ENCODE measurements around the gene SYT9. TPM values are rescaled to one million over a fixed set of nuclear protein-coding genes. Genes with fewer than 3 reads are reported as not detected.

Gene SYT9
- not detected for polyA plus RNA-seq

GRCh38 chr11:7251836-7252682 lies at the start of gene SYT9:
Gene SYT9, plus strand, starts transcription at chr11:7251904. Its CDS starts 283 bp downstream, at chr11:7252187.
- H3K27me3 Mint-ChIP-seq (ENCODE audit: low read depth in 3 of 3): peaks cover 8 to 23% (median 8%) of the 10 kb centered on the region in 3 donors
- H3K4me1 Mint-ChIP-seq: no peaks in the 10 kb centered on the region
- DNase-seq: no peak
- H3K27ac Mint-ChIP-seq: no peak within 1 kb of the TSS
- no peaks in the 10 kb centered on the region for H3K36me3 Mint-ChIP-seq
- no peak within 1 kb of the TSS for H3K4me3 Mint-ChIP-seq
- H3K9me3 Mint-ChIP-seq: peaks cover 0 to 7% (median 0%) of the 10 kb centered on the region in 6 donors

- no peak for DNase-seq
- Mint-ChIP-seq H3K27me3 (ENCODE audit: low read depth in 3 of 3) (peaks cover 0 to 5% (median 2%) of the 10 kb centered on the region in 3 donors), H3K27ac (no peak overlapping the region), H3K9me3 (peaks cover 0 to 5% (median 0%) of the 10 kb centered on the region in 6 donors), H3K4me3 (no peak overlapping the region), H3K36me3 (no peaks in the 10 kb centered on the region), H3K4me1 (no peaks in the 10 kb centered on the region)
These were observed 49.3 kb upstream of the SYT9 start for GRCh38 chr11:7202412-7202811.

GRCh38 chr11:7204778-7205177 lies 46.9 kb upstream of the SYT9 start:
- no peak for DNase-seq
- H3K9me3 Mint-ChIP-seq: peaks cover 0 to 5% (median 0%) of the 10 kb centered on the region in 6 donors
- no peak overlapping the region for H3K4me3 Mint-ChIP-seq
- H3K36me3 Mint-ChIP-seq: no peaks in the 10 kb centered on the region
- peaks cover 0 to 4% (median 2%) of the 10 kb centered on the region in 3 donors for H3K27me3 Mint-ChIP-seq (ENCODE audit: low read depth in 3 of 3)
- no peaks in the 10 kb centered on the region for H3K4me1 Mint-ChIP-seq
- no peak overlapping the region for H3K27ac Mint-ChIP-seq

- Mint-ChIP-seq H3K36me3 (no peaks in the 10 kb centered on the region), H3K27ac (no peak overlapping the region), H3K9me3 (peaks cover 0 to 5% (median 0%) of the 10 kb centered on the region in 6 donors), H3K4me3 (no peak overlapping the region), H3K27me3 (ENCODE audit: low read depth in 3 of 3) (peaks cover 2 to 6% (median 4%) of the 10 kb centered on the region in 3 donors), H3K4me1 (no peaks in the 10 kb centered on the region)
- DNase-seq: no peak
These were observed 43.3 kb upstream of the SYT9 start for GRCh38 chr11:7208391-7208790.

GRCh38 chr11:7219491-7219890 lies 32.2 kb upstream of the SYT9 start:
- Mint-ChIP-seq H3K4me1 (no peaks in the 10 kb centered on the region), H3K27me3 (ENCODE audit: low read depth in 3 of 3) (peaks cover 2 to 6% (median 3%) of the 10 kb centered on the region in 3 donors), H3K36me3 (no peaks in the 10 kb centered on the region), H3K4me3 (no peak overlapping the region), H3K9me3 (peaks cover 0 to 5% (median 0%) of the 10 kb centered on the region in 6 donors), H3K27ac (no peak overlapping the region)
- DNase-seq: no peak

GRCh38 chr11:7220636-7221035 lies 31.1 kb upstream of the SYT9 start:
- no peaks in the 10 kb centered on the region for H3K4me1 Mint-ChIP-seq
- H3K27me3 Mint-ChIP-seq (ENCODE audit: low read depth in 3 of 3): peaks cover 0 to 6% (median 3%) of the 10 kb centered on the region in 3 donors
- no peak overlapping the region for H3K4me3 Mint-ChIP-seq
- peaks cover 0 to 5% (median 0%) of the 10 kb centered on the region in 6 donors for H3K9me3 Mint-ChIP-seq
- H3K27ac Mint-ChIP-seq: no peak overlapping the region
- H3K36me3 Mint-ChIP-seq: no peaks in the 10 kb centered on the region
- DNase-seq: no peak

- no peak for DNase-seq
- no peaks in the 10 kb centered on the region for H3K4me1 Mint-ChIP-seq
- peaks cover 0 to 8% (median 0%) of the 10 kb centered on the region in 6 donors for H3K9me3 Mint-ChIP-seq
- no peak overlapping the region for H3K27ac Mint-ChIP-seq
- H3K36me3 Mint-ChIP-seq: no peaks in the 10 kb centered on the region
- H3K27me3 Mint-ChIP-seq (ENCODE audit: low read depth in 3 of 3): peaks cover 0 to 6% (median 3%) of the 10 kb centered on the region in 3 donors
- H3K4me3 Mint-ChIP-seq: no peak overlapping the region
These were observed 29.1 kb upstream of the SYT9 start for GRCh38 chr11:7222619-7223018.

GRCh38 chr11:7239877-7240276 lies 11.8 kb upstream of the SYT9 start:
- DNase-seq: no peak
- Mint-ChIP-seq H3K36me3 (no peaks in the 10 kb centered on the region), H3K9me3 (peaks cover 0 to 5% (median 0%) of the 10 kb centered on the region in 6 donors), H3K27ac (no peak overlapping the region), H3K4me3 (no peak overlapping the region), H3K27me3 (ENCODE audit: low read depth in 3 of 3) (peaks cover 3 to 8% (median 8%) of the 10 kb centered on the region in 3 donors), H3K4me1 (no peaks in the 10 kb centered on the region)

- Mint-ChIP-seq H3K4me3 (no peak overlapping the region), H3K4me1 (no peaks in the 10 kb centered on the region), H3K9me3 (peaks cover 0 to 8% (median 0%) of the 10 kb centered on the region in 6 donors), H3K36me3 (no peaks in the 10 kb centered on the region), H3K27ac (no peak overlapping the region), H3K27me3 (ENCODE audit: low read depth in 3 of 3) (peaks cover under 1 to 12% (median 4%) of the 10 kb centered on the region in 3 donors)
- no peak for DNase-seq
These were observed 6.4 kb upstream of the SYT9 start for GRCh38 chr11:7245341-7245740.

- DNase-seq: no peak
- Mint-ChIP-seq H3K9me3 (peaks cover 0 to 8% (median 0%) of the 10 kb centered on the region in 6 donors), H3K36me3 (no peaks in the 10 kb centered on the region), H3K4me1 (no peaks in the 10 kb centered on the region), H3K4me3 (no peak overlapping the region), H3K27ac (no peak overlapping the region), H3K27me3 (ENCODE audit: low read depth in 3 of 3) (peaks cover 6 to 17% (median 7%) of the 10 kb centered on the region in 3 donors)
These were observed 5.5 kb upstream of the SYT9 start for GRCh38 chr11:7246179-7246578.

- Mint-ChIP-seq H3K4me3 (no peak overlapping the region), H3K36me3 (no peaks in the 10 kb centered on the region), H3K9me3 (peaks cover 0 to 7% (median 0%) of the 10 kb centered on the region in 6 donors), H3K27ac (no peak overlapping the region), H3K27me3 (ENCODE audit: low read depth in 3 of 3) (peaks cover 8 to 18% (median 8%) of the 10 kb centered on the region in 3 donors), H3K4me1 (no peaks in the 10 kb centered on the region)
- no peak for DNase-seq
These were observed 1.5 kb upstream of the SYT9 start for GRCh38 chr11:7250166-7250565.

GRCh38 chr11:7251487-7251835 lies 243 bp upstream of the SYT9 start:
- DNase-seq: no peak
- no peak overlapping the region for H3K27ac Mint-ChIP-seq
- no peak overlapping the region for H3K4me3 Mint-ChIP-seq
- H3K4me1 Mint-ChIP-seq: no peaks in the 10 kb centered on the region
- peaks cover 8 to 23% (median 8%) of the 10 kb centered on the region in 3 donors for H3K27me3 Mint-ChIP-seq (ENCODE audit: low read depth in 3 of 3)
- peaks cover 0 to 7% (median 0%) of the 10 kb centered on the region in 6 donors for H3K9me3 Mint-ChIP-seq
- H3K36me3 Mint-ChIP-seq: no peaks in the 10 kb centered on the region

GRCh38 chr11:7252683-7253213 lies 1.0 kb downstream of the SYT9 start:
- Mint-ChIP-seq H3K4me1 (no peaks in the 10 kb centered on the region), H3K4me3 (no peak overlapping the region), H3K36me3 (no peaks in the 10 kb centered on the region), H3K9me3 (peaks cover 0 to 7% (median 0%) of the 10 kb centered on the region in 6 donors), H3K27ac (no peak overlapping the region), H3K27me3 (ENCODE audit: low read depth in 3 of 3) (peaks cover 8 to 22% (median 8%) of the 10 kb centered on the region in 3 donors)
- DNase-seq: no peak

- peaks cover 0 to 7% (median 0%) of the 10 kb centered on the region in 6 donors for H3K9me3 Mint-ChIP-seq
- no peak overlapping the region for H3K27ac Mint-ChIP-seq
- no peak overlapping the region for H3K4me3 Mint-ChIP-seq
- H3K27me3 Mint-ChIP-seq (ENCODE audit: low read depth in 3 of 3): peaks cover 8 to 17% (median 8%) of the 10 kb centered on the region in 3 donors
- H3K36me3 Mint-ChIP-seq: no peaks in the 10 kb centered on the region
- no peaks in the 10 kb centered on the region for H3K4me1 Mint-ChIP-seq
- DNase-seq: no peak
These were observed 2.1 kb downstream of the SYT9 start for GRCh38 chr11:7253800-7254199.
